GM18502 (cell line): ENCODE results near the gene NCF2.

ENCODE experiments used
- ATAC-seq: cut with Tn5 transposase; IDR thresholded peaks from one replicate; pipeline ENCODE4 v1.9.1; 2021; ENCODE audit warnings: mild to moderate bottlenecking; ENCODE audit not compliant: unreplicated experiment, poor library complexity

Gene NCF2

DNA sequence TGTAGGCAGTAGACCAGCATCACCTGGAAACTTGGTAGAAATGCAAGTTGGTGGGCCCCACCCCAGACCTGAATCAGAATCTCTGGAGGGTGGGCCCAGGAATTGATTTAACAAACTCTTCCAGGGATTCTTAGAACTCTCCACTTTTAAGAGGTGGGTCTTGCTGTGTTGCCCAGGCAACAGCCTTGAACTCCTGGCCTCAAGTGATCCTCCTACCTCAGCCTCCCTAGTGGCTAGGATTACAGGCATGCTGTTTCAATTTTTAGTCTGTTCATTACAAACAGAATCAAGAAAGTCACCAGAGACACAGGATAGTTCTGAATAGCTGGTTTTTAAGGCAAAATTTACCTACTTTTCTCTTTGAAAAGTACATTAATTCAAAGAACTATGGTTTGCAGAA, 31.2 kb downstream of the NCF2 start:
- no peak for ATAC-seq

- no peak for ATAC-seq
Observed at GRCh38 chr1:183554577-183554976, 35.7 kb downstream of the NCF2 start.

DNA sequence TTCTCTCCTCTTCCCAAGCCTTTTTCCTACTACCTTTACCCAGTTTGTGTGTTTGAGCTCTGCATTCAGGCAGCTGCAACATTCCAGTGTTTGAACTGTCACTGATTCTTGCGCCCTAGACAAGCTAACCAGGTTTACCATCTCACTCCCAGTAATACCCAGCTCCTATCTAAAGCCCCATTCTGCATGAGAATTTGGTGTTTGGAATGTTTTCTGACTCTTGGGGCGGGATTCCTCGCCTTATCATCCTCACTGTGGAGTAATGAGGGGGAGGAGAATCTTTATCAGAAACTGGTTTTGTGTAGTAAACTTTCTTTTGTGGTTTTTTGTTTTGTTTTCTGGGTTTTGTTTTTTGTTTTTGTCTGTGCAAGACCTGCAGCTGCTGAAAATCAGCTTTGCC, 36.5 kb downstream of the NCF2 start:
- ATAC-seq, result no peak

- no peak for ATAC-seq
Observed at GRCh38 chr1:183553331-183553730, 36.9 kb downstream of the NCF2 start.

DNA sequence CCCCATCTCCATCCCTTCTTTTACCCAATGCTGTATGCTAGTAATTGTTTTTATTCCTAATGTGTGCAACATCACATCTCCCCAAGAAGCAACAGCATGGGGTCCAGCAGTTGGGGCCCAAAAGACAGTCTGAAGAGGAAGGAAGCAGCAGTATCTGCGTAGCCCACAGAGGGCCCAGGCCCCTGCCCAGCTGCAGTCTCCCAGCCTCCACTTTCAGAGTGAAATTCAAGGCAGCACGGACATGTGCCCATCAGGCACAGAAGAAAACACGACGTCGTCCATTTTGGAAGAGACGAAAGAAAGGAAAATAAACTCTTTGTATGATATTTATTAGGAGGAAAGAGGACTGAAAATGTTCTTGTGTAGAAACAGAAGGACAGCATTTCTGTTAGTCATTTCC, 37.4 kb downstream of the NCF2 start:
- no peak for ATAC-seq

- ATAC-seq, result no peak
Observed at GRCh38 chr1:183552441-183552840, 37.8 kb downstream of the NCF2 start.

DNA sequence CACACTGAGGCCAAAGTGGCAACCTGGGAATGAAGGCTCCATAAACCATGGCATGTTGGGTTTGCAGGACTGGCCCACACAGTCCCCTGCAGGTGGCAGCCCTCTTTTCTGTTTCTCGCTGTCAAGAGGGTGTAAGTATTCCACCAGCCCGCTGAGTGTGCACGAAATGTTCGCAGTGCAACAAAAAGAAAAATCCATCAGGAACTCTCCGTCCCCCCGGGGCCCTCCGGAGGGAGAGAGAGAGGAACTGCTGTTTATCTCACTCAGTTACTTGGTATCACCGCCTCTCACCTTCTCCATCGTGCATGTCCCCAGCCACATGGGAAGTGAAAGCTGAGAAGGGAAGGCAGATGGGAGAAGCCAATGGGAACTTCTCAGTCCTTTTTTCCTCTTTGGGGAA, 38.3 kb downstream of the NCF2 start:
- no peak for ATAC-seq

DNA sequence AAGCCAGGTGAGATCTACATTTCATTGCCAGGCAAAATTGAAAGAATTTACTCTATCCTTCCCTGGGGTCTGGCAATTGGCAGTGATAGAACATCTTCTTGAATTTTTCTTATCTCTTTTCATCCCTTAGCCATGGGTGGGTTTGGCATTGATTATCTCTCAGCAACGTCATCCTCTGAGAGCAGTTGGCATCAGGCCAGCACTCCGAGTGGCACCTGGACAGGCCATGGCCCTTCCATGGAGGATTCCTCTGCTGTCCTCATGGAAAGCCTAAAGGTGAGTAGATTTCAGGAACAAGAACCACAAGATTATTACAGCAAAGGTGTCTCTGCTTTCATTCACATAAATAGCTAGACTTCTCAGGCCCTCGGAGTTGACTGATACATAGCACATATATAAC, 39.3 kb downstream of the NCF2 start:
- ATAC-seq, result no peak

DNA sequence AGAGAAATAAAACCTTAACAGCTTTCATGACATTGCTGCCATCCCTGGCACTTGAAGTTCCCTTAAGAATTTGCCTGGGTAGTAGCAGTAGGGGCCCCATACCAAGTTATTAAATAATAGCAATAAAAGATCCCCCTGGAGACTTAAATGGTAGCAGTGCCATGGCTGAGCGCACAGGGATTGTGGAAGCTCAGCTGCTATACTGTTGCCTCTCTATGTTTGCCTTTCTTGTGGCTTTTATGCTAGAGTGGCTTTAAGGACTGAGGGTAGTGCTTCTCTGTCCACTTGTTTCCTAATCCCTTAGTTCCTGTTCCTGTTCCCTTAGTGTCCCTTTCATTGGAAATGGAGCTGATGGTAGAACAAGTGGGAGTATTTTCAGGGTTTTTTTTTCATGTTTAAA, 42.1 kb downstream of the NCF2 start:
- ATAC-seq, result no peak

DNA sequence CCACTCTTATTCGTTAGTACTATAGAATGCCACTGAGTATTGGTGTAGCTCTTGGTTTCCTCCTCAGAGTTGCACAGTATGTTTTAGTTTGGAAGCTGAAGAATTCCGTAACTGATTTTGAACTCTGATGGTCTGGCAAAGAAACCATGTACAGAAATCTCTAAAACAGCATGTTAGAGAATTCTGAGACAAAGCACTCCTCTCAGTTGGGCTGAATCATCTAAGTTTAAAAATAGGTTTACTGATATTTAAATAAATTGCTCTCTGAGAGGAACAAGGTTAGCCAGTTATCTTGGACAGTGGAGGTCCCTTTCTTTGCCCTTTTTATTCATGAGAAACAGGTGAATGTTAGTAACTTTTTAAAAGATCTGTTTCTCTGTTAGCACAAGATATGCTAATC, 43.8 kb downstream of the NCF2 start:
- ATAC-seq, result no peak

DNA sequence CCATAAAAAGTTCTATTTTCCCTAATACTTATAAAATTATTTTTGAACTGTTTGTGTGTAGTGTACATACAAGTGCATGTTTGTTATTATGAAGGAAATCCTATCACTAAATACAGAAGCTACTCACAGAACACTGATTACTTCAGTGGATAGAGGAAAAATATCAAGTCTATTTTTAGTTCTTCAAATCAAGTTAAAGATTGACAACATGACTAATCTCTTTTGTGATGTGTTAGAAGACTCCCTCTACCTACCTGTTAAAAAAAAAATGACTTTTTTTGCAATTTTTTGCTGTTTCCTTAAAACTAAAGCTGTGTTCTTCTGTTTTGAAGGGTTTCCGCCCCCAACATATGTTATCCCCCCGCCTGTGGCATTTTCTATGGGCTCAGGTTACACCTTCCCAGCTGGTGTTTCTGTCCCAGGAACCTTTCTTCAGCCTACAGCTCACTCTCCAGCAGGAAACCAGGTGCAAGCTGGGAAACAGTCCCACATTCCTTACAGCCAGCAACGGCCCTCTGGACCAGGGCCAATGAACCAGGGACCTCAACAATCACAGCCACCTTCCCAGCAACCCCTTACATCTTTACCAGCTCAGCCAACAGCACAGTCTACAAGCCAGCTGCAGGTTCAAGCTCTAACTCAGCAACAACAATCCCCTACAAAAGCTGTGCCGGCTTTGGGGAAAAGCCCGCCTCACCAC, 45.5 kb downstream of the NCF2 start:
- ATAC-seq, result no peak

DNA sequence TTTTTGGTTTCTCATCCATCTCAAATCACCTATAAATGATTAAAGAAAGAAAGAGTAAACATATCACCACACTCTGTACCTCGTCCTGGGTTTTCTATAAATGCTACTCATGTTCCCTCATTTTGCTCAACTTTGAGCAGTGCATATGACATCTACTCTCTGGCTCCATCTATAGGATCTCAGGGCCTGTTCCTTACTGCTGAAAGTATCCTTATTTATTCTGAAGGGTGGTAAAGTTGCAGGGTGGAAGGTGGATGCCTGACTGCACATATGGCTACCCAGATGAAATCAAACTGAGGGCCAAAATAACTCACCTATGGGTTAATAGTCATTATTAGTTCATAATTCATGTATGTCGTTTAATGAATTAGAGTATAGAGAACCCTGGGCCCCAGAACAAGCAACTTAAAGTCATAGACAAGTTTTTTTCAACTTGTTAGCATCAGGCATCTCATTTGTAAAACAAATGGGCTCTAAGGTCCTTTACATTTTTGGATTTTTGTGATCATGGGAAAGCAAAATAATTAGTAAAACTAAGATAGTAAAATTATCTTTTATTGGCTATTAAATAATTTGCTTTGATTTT, 46.5 kb downstream of the NCF2 start:
- ATAC-seq, result no peak

DNA sequence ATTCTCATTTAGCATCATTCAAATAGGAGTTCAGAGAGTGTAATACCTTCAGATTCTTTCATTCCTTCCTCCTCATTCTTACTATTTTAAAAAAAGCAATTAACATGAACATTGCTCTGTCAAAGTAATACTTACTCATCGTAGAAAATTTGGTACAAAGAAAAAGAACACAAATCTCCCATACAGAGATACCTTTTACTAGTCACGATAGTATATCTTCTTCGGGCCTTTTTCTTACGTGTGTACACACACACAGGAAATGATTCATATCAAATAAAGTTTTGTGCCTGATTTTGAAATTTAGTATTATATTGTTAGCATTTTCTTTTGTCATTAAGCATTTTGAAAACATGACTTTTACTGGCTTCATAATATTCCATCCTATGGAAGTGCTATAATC, 52.9 kb downstream of the NCF2 start:
- ATAC-seq, result no peak

- no peak for ATAC-seq
Observed at GRCh38 chr1:183533617-183534174, 56.6 kb downstream of the NCF2 start.

DNA sequence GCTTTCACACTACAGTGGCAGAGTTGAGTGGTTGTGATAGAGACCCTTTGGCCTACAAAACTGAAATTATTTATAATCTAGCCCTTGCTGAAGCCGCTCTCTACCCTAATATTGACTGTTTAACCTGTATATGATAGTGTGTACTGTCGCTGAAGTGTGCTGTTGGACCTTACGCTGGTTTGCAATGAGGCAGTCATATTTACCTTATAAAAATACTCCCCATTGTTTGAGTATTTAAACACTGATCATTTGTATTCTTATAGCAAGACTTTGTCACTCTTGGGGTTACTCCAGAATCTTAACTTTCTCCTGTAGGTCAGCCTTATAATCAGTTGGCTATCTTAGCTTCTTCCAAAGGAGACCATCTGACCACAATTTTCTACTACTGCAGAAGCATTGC, 61.7 kb downstream of the NCF2 start:
- ATAC-seq, result no peak

- no peak for ATAC-seq
Observed at GRCh38 chr1:183522104-183522503, 68.2 kb downstream of the NCF2 start.

DNA sequence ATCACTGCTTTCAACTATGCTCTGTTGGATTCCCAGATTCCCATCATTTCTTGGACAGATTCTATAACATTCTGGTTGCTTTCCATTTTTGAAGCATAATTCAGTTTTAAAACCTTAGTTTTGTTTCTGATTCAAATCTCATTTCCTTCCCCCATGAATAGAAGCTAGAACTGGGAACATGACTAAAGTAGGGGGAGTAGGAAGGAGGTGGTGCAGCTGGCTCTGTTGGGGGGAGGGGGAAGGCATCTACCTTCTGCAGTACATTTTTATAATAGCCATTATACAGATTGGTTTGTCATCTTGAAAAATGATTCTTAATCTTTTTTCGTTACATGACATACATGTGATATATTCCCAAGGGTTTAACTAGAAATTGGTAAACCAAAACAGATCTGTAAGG, 69.9 kb downstream of the NCF2 start:
- no peak for ATAC-seq

DNA sequence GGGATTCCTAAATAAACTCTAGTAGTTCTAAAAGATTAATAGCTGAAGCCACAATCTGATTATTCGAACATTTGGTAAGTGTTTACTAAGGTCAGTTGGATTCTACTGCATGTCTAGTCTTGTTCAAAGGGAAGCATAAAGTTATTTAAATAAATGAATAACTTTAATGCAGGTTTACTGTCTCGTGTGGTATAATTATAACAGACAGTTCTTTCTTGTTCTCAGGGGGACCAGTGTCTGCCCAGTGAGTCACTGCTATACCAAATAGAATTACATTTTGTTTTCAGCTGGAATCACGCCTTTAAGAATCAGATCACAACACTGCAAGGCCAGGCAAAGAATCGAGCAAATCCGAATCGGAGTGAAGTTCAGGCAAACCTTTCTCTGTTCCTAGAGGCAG, 72.9 kb downstream of the NCF2 start:
- no peak for ATAC-seq

GRCh38 chr1:183516725-183517124, 73.5 kb downstream of the NCF2 start:
- no peak for ATAC-seq

DNA sequence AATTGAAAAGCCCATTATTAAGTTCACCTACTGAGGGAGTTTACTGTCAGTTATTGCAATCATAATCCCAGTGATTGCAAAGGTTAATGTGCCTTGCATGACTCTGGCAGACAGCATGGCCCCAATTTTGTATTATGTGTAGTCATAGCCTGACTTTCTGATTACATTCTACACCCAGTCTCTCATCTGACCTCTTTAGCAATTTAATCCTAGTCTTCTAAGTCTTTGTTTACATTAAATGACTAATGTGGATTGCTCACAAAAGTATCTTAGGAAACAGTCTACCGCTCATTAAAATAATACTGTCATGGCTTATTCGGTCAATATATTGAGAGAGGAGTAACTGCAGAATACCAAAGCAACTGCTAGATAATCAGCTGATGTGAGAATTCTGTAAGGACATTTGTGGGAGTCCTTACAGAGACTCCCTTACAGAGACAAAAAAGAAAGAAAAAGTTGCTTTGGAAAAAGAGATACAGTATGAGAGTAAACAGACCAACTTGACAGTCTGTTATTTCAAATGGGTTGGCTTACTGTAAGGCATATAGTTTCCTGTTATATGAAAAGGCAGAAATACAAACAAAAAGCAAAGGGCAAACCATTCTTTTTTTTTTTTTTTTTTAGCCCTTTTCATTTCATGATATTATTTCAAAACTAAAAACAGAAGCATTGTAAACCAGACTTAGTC, 75.1 kb downstream of the NCF2 start:
- no peak for ATAC-seq

DNA sequence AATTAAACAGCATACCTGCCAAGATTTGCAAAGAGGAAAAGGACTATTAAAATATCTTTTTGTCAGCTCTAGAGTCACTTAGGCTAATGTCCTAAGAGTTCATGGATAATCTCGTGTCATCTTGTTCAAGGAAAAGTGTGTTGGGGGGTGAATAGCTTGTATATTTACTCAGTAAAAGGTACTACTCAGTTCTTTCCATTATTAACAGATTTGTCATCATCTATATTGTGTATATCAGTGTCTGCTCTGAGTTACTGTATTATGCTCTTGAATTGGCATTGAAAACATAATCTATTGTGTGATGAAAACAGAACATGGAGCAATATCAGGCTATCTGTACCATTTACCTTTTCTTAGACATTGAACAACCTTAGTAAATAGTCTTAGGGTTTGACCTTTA, 76.0 kb downstream of the NCF2 start:
- no peak for ATAC-seq

DNA sequence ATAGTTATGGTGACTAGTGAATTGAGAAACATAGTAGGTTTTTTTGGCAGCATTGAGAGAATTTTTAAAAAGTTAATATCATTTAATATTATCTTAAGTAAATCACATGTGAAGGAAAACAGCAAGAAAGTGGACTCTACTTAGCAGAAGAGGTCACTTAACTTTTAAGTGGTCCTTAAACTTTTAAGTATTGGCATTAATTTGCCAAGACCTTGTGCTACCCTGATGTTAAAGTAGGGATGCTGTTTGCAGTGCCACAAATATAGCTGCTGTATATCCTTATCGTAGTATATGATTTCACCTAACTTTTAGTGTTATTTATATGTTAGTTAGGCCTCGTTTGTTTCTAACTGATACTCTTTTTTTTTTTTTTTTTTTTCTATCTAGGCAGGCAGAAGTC, 77.8 kb downstream of the NCF2 start:
- no peak for ATAC-seq
